Neural progenitor cell (in vitro differentiated cells): ENCODE results near the gene ZNF862. TPM values are rescaled to one million over a fixed set of nuclear protein-coding genes. Genes with fewer than 3 reads are reported as not detected.

Experiments
- DNase-seq: peaks from one replicate; pipeline ENCODE4 v3.0.0-alpha.2; 2016; ENCODE audit warnings: low spot score
- H2AFZ ChIP-seq: fragments of 200-600 bp; sonication (generic); replicated peaks from 2 replicates; pipeline ENCODE4 v1.6.1; 2016; ENCODE audit warnings: antibody characterized with exemption
- H3F3A ChIP-seq: fragments of 200-600 bp; sonication (generic); 2 replicates; pipeline ENCODE4 v1.6.1; 2016; ENCODE audit warnings: antibody characterized with exemption, low read depth
- H3K27ac ChIP-seq: fragments of 200-600 bp; sonication (generic); 2 replicates; pipeline ENCODE4 v1.5.1; 2016; ENCODE audit warnings: mild to moderate bottlenecking
- H3K27me3 ChIP-seq: fragments of 200-600 bp; sonication (generic); 2 replicates; pipeline ENCODE4 v1.6.1; 2016; ENCODE audit warnings: mild to moderate bottlenecking, moderate library complexity
- H3K36me3 ChIP-seq: fragments of 200-600 bp; sonication (generic); 2 replicates; pipeline ENCODE4 v1.5.1; 2016
- H3K4me1 ChIP-seq: fragments of 200-600 bp; sonication (generic); 2 replicates; pipeline ENCODE4 v1.6.1; 2016; ENCODE audit warnings: mixed run types
- H3K4me2 ChIP-seq: fragments of 200-600 bp; sonication (generic); 2 replicates; pipeline ENCODE4 v1.6.1; 2016
- H3K4me3 ChIP-seq: fragments of 200-600 bp; sonication (generic); 2 replicates; pipeline ENCODE4 v1.5.1; 2016
- H3K79me2 ChIP-seq: fragments of 200-600 bp; sonication (generic); 2 replicates; pipeline ENCODE4 v1.6.1; 2016; ENCODE audit warnings: low read depth
- H3K9ac ChIP-seq: fragments of 200-600 bp; sonication (generic); 2 replicates; pipeline ENCODE4 v1.6.1; 2016
- H3K9me3 ChIP-seq: fragments of 200-600 bp; sonication (generic); 2 replicates; pipeline ENCODE4 v1.5.1; 2016; ENCODE audit warnings: low read depth
- H4K20me1 ChIP-seq: fragments of 200-600 bp; sonication (generic); 2 replicates; pipeline ENCODE4 v1.6.1; 2016; ENCODE audit warnings: low read depth
- H3K27ac Mint-ChIP-seq: 3 replicates; pipeline ENCODE4 v1.8.0; 2021; ENCODE audit warnings: mixed read lengths
- H3K27me3 Mint-ChIP-seq: 2 replicates; pipeline ENCODE4 v1.8.0; 2022; ENCODE audit warnings: low read depth, mild to moderate bottlenecking, inconsistent platforms, moderate library complexity, mixed read lengths; ENCODE audit not compliant: insufficient read depth
- H3K36me3 Mint-ChIP-seq: 3 replicates; pipeline ENCODE4 v1.8.0; 2021; ENCODE audit warnings: mixed read lengths
- H3K4me1 Mint-ChIP-seq: 3 replicates; pipeline ENCODE4 v1.8.0; 2021; ENCODE audit warnings: mixed read lengths
- H3K4me3 Mint-ChIP-seq: 3 replicates; pipeline ENCODE4 v1.8.0; 2021; ENCODE audit warnings: mild to moderate bottlenecking, moderate library complexity, mixed read lengths
- H3K9me3 Mint-ChIP-seq: 3 replicates; pipeline ENCODE4 v1.8.0; 2020; ENCODE audit warnings: mixed read lengths
- EZH2 ChIP-seq: fragments of 200-600 bp; sonication (generic); IDR thresholded peaks from 2 replicates; pipeline ENCODE4 v1.6.1; 2017; ENCODE audit warnings: antibody characterized with exemption, mild to moderate bottlenecking, moderate library complexity
- EZH2phosphoT487 ChIP-seq: fragments of 200-600 bp; sonication (generic); IDR thresholded peaks from 2 replicates; pipeline ENCODE4 v1.6.1; 2017; ENCODE audit warnings: antibody characterized with exemption
- total RNA-seq: library from RNA; depleted of rRNA; stranded (reverse); fragments of >200 nt; gene quantifications from 2 replicates; pipeline ENCODE4 v1.2.3, GENCODE V29; 2015; ENCODE audit warnings: low replicate concordance
- TF ChIP-seq, protein P1 (sequence below): fragments of 200-600 bp; sonication (generic); IDR thresholded peaks from 2 replicates; pipeline ENCODE4 v1.5.1; 2017; ENCODE audit warnings: antibody characterized with exemption, mild to moderate bottlenecking

Gene ZNF862
- total RNA-seq, 1 donor from 2014 or later: 5.9 TPM

DNA sequence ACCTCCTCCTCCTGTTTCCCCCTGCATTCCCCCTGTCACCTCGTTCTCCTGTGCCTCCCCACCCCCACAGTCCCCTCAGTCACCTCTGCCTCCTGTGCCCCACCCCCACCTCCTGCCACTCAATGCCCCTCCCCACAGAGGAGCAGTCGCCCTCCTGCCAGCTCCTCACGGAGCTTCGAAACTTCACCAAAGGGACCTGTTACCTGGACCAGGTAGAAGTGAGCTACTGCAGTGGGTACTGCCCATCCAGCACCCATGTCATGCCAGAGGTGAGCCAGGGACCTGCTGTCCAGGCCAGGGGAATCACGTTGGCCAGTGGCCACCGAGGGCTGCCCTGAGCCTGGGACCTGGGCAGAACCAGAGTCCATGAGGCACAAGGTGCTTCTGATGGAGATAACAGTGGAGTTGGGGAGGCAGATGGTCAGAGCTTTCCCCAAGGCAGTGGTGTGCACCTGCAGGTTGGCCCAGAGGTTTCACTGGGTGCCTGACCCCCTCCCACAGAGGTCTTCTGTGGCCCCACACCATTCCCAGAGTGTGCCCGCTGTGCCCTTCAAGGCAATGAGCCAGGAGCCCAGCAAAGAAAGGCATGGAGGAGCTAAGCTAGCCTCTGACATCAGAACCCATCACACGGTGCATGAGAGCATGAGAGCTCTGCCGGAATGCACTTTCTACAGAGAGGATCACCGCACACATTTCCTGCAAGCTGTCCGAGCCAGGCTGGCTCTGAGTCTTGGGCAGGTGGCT is 7.0 kb upstream of the ZNF862 start:
- Histone ChIP-seq H3K4me1 (peaks cover 12% of the 10 kb centered on the region), H3F3A (no peaks in the 10 kb centered on the region), H3K4me3 (no peak overlapping the region), H4K20me1 (no peaks in the 10 kb centered on the region), H3K27ac (no peak overlapping the region), H3K9ac (no peak overlapping the region), H3K79me2 (no peaks in the 10 kb centered on the region), H3K36me3 (no peaks in the 10 kb centered on the region), H3K4me2 (peak overlapping the region; percentile 9), H3K27me3 (peaks cover 26% of the 10 kb centered on the region), H3K9me3 (no peaks in the 10 kb centered on the region), H2AFZ (peak overlapping the region; percentile 81)
- TF ChIP-seq EZH2phosphoT487 (no peak), EZH2 (no peak)
- TF ChIP-seq, protein P1, sequence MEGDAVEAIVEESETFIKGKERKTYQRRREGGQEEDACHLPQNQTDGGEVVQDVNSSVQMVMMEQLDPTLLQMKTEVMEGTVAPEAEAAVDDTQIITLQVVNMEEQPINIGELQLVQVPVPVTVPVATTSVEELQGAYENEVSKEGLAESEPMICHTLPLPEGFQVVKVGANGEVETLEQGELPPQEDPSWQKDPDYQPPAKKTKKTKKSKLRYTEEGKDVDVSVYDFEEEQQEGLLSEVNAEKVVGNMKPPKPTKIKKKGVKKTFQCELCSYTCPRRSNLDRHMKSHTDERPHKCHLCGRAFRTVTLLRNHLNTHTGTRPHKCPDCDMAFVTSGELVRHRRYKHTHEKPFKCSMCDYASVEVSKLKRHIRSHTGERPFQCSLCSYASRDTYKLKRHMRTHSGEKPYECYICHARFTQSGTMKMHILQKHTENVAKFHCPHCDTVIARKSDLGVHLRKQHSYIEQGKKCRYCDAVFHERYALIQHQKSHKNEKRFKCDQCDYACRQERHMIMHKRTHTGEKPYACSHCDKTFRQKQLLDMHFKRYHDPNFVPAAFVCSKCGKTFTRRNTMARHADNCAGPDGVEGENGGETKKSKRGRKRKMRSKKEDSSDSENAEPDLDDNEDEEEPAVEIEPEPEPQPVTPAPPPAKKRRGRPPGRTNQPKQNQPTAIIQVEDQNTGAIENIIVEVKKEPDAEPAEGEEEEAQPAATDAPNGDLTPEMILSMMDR: no peak
- H3K36me3 Mint-ChIP-seq: no peaks in the 10 kb centered on the region
- DNase-seq: peak; percentile 32
- peaks cover 18% of the 10 kb centered on the region for H3K27me3 Mint-ChIP-seq
- H3K27ac Mint-ChIP-seq: peak overlapping the region; percentile 4
- H3K4me1 Mint-ChIP-seq: peaks cover 10% of the 10 kb centered on the region
- H3K4me3 Mint-ChIP-seq: no peak overlapping the region
- H3K9me3 Mint-ChIP-seq: no peaks in the 10 kb centered on the region

DNA sequence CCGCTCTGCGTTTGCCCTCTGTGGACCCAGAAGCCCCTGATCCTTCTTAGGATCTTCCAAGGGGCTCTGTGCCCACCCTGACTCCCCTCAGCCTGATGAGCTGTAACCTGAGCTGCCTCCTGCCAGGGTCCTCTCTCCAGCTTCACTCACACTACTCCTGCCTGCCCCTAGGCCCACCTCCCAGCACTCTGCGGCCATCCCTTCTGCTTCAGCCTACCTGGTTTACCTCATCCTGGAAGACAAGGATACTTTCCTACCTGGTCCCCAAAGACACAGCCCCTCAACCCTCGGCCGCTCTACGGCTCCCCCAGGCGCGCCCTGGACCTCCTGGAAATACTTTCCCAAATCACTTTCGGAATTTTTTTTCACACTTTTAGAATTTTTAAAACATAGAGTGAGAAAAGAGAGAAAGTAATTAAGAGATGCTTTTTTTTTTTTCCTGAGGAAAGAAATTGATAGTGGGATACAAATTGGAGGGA is 6.4 kb upstream of the ZNF862 start:
- H3K27ac ChIP-seq: no peak overlapping the region
- no peak for DNase-seq
- peaks cover 18% of the 10 kb centered on the region for H3K27me3 Mint-ChIP-seq

DNA sequence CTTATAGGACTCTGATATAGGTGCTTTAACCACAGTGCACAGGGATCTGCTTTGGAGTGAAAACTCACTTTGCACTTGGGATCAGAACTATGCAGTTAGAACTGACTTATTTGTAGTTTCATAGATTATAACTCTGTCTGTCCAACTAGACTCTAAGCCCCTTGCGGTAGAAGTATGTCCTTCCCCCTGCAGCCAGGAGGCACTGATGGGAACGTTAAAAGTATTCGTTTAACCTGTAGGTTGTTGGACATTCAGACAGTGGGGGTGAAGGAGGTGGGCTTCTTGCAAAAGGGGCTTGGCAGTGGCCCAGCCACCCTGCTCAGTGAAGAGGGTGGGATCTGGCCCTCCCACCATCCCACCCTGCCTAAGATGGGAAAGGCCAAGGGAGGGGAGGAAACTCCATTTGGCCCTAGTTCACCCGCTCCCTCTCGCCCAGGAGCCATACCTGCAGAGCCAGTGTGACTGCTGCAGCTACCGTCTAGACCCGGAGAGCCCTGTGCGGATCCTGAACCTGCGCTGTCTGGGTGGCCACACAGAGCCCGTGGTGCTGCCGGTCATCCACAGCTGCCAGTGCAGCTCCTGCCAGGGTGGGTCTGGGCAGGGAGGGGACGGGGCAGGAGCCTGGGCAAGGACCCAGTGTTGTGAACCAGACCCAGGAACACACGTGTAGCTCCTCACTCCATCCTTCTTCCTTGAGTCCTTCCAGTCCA is 5.7 kb upstream of the ZNF862 start:
- H3K27me3 ChIP-seq: peaks cover 38% of the 10 kb centered on the region
- Mint-ChIP-seq H3K4me3 (no peak overlapping the region), H3K4me1 (peaks cover 10% of the 10 kb centered on the region), H3K36me3 (no peaks in the 10 kb centered on the region), H3K27me3 (peaks cover 16% of the 10 kb centered on the region), H3K9me3 (no peaks in the 10 kb centered on the region), H3K27ac (no peak overlapping the region)
- no peak overlapping the region for H3K4me2 ChIP-seq
- H4K20me1 ChIP-seq: peaks cover under 1% of the 10 kb centered on the region
- no peaks in the 10 kb centered on the region for H3F3A ChIP-seq
- peaks cover 12% of the 10 kb centered on the region for H3K4me1 ChIP-seq
- no peak overlapping the region for H2AFZ ChIP-seq
- TF ChIP-seq EZH2 (no peak), EZH2phosphoT487 (no peak)
- TF ChIP-seq, protein P1: no peak
- no peaks in the 10 kb centered on the region for H3K79me2 ChIP-seq
- H3K9ac ChIP-seq: no peak overlapping the region
- no peaks in the 10 kb centered on the region for H3K9me3 ChIP-seq
- no peak overlapping the region for H3K27ac ChIP-seq
- H3K36me3 ChIP-seq: no peaks in the 10 kb centered on the region
- DNase-seq: no peak
- H3K4me3 ChIP-seq: no peak overlapping the region

More for the DNA sequence above, 6.4 kb upstream of the ZNF862 start:
- peaks cover 31% of the 10 kb centered on the region for H3K27me3 ChIP-seq
- Mint-ChIP-seq H3K27ac (peak overlapping the region; percentile 4), H3K36me3 (no peaks in the 10 kb centered on the region), H3K4me1 (peaks cover 10% of the 10 kb centered on the region), H3K4me3 (no peak overlapping the region), H3K9me3 (no peaks in the 10 kb centered on the region)
- peak overlapping the region; percentile 9 for H3K4me2 ChIP-seq
- TF ChIP-seq EZH2 (no peak), EZH2phosphoT487 (no peak)
- TF ChIP-seq, protein P1: no peak
- peaks cover 12% of the 10 kb centered on the region for H3K4me1 ChIP-seq
- no peaks in the 10 kb centered on the region for H3K9me3 ChIP-seq
- H3K36me3 ChIP-seq: no peaks in the 10 kb centered on the region
- no peaks in the 10 kb centered on the region for H3K79me2 ChIP-seq
- H3K4me3 ChIP-seq: no peak overlapping the region
- H4K20me1 ChIP-seq: no peaks in the 10 kb centered on the region
- H2AFZ ChIP-seq: peak overlapping the region; percentile 81
- no peak overlapping the region for H3K9ac ChIP-seq
- H3F3A ChIP-seq: no peaks in the 10 kb centered on the region
